Coronary artery (tissue), 2 donors: ENCODE measurements around the gene SEC14L1.

Experiments
- DNase-seq: peaks from one replicate; pipeline ENCODE4 v3.0.0-alpha.2; 2017; ENCODE audit warnings: low spot score
- H3K27ac ChIP-seq, 2 donors: fragments of 200-600 bp; sonication (generic); one replicate each; pipeline ENCODE4 v1.5.1; 2016 to 2019
- H3K4me3 ChIP-seq: fragments of 200-600 bp; sonication (generic); 2 replicates; pipeline ENCODE4 v1.5.1; 2016; ENCODE audit warnings: mild to moderate bottlenecking, moderate library complexity
- CTCF ChIP-seq: fragments of 200-600 bp; sonication (generic); IDR thresholded peaks from one replicate; pipeline ENCODE4 v1.5.1; 2019; ENCODE audit warnings: antibody characterized with exemption

Gene SEC14L1

DNA sequence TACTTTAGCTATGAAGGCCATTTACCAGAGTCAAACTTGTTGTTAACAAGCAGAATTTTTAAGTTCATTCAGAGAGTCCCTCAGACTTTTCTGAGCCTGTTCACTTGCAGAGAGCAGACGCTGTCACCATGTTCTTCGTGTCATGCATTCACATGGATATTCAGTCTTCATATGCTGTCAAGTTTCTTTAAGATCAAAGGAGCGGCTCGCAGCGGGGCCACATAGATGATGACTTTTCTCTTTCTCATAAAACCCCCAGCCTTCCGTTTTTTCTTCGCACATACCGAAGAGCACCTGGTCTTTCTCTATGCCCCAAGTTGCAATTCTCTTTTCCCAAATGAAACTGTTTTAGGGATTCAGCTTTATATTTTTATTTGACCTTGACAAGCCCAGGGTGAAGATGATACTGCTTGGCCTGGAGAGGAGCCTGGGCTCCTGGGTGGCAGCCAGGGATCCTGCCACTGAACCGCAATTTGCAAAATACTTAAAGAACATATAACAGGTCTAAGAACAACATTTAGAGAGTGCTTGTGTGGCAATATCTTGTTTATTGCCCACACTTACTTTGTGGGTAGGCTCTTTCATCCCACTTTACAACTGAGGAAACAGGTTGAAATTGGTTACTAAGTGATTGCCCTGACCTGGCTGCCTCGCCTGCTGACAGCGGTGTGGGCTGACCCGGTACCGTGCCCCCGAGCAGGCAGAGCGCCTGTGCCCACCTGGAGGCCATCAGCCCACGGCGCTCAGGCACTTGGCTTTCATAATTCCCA is 22.9 kb downstream of the SEC14L1 start:
- no peak for TF ChIP-seq CTCF
- peak overlapping the region in 1 of 2 donors; percentile 19 for H3K27ac ChIP-seq
- DNase-seq: no peak
- no peak overlapping the region for H3K4me3 ChIP-seq

DNA sequence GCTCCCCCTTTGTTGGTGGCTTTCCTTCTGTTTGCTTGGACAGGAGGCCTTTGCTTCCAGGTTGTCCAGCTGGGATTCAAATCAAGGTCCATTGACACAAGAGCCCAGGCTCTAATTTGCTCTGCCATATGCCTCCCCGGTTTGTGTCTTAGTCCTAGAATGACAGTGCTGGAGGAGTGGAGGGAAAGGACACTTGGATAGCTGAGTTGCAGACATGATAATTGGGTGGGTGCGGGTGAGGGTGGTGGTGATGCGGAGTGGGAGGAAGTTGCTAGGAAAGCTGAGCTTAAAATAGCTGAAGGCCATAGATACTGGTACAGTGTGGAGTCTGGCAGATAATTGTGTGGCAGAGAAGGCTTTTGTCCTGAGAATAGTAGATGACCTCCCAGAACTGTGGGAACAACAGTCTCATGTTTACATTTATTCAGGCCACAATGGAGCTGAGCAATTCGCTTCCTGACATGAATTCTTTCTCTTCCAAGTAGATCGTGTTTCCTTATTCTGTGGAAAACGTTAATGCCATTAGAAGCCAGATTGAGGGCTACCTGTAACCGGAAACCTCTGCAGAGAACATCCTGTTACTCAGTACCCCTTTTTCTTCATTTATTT is 23.8 kb downstream of the SEC14L1 start:
- H3K27ac ChIP-seq: peak overlapping the region in 1 of 2 donors; percentile 18
- no peak for DNase-seq

DNA sequence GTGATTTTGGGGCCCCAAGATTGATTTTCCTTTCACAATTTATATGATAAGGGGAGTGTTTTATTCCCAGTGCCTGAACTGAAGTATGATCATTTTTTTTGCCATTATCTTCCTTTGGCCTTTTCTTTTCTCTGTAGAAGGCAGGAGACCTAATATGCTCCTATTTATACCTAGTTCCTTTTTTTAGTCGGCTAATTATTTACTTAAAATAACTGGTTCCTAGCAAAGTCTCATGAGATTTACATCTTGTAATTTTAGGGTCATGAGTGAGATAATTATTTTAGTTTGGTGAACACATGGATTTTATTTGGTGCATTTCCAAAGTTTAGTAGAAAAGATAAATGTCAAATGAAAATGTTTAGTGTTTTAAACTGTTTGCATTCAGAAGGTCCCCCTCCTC is 24.8 kb downstream of the SEC14L1 start:
- Histone ChIP-seq H3K4me3 (no peak overlapping the region), H3K27ac (no peak overlapping the region)
- no peak for TF ChIP-seq CTCF
- DNase-seq: no peak

More for the DNA sequence above, 23.8 kb downstream of the SEC14L1 start:
- no peak overlapping the region for H3K4me3 ChIP-seq
- TF ChIP-seq CTCF: no peak

GRCh38 chr17:77167472-77168306 is 26.9 kb downstream of the SEC14L1 start:
- Histone ChIP-seq H3K4me3 (no peak overlapping the region), H3K27ac (no peak overlapping the region)
- DNase-seq: no peak

GRCh38 chr17:77173104-77173503 is 32.3 kb downstream of the SEC14L1 start:
- Histone ChIP-seq H3K27ac (no peak overlapping the region), H3K4me3 (no peak overlapping the region)
- no peak for TF ChIP-seq CTCF
- DNase-seq: no peak

More at GRCh38 chr17:77167472-77168306, 26.9 kb downstream of the SEC14L1 start:
- TF ChIP-seq CTCF: no peak

GRCh38 chr17:77174928-77175661 is 34.3 kb downstream of the SEC14L1 start:
- H3K27ac ChIP-seq: no peak overlapping the region
- DNase-seq: no peak
- TF ChIP-seq CTCF: no peak
- peak overlapping the region; percentile 28 for H3K4me3 ChIP-seq
